B cell (primary cell): Measurements from ENCODE around the gene CHN1. TPM values are rescaled to one million over a fixed set of nuclear protein-coding genes. Genes with fewer than 3 reads are reported as not detected.

Experiments
- ATAC-seq: fragments of 200-7000 bp; cut with Tn5 transposase; one replicate; pipeline ENCODE4 v1.10.0; 2021; ENCODE audit warnings: low read depth, mild to moderate bottlenecking, moderate number of reproducible peaks, moderate library complexity
- CTCF ChIA-PET: fragments of 350-600 bp; sonication (Branson Sonifier 250); formaldehyde crosslinking; loops from one replicate; lab custom pipeline; 2021; ENCODE audit warnings: antibody characterized with exemption, inconsistent platforms; lab: Charles Lee
- POLR2A ChIA-PET: fragments of 350-600 bp; sonication (Branson Sonifier 250); formaldehyde crosslinking; loops from one replicate; lab custom pipeline; 2021; ENCODE audit warnings: antibody characterized with exemption; lab: Charles Lee
- DNase-seq: peaks from one replicate; pipeline ENCODE4 v3.0.0; 2013
- H2AFZ ChIP-seq: 2 replicates; pipeline ENCODE4 v1.6.1; 2012; ENCODE audit warnings: mild to moderate bottlenecking, low read depth, low read length; ENCODE audit not compliant: insufficient read depth, poor library complexity, severe bottlenecking
- H3K27ac ChIP-seq, 2 donors: 1 replicate in 1 of 2; 2 replicates in 1 of 2; pipeline ENCODE4 v1.5.1; 2012 to 2013; ENCODE audit warnings: low read length in 2 of 2, mild to moderate bottlenecking in 2 of 2, moderate library complexity in 1 of 2
- H3K27me3 ChIP-seq, 4 experiments: fragments of 200-600 bp in 1 of 4; sonication (generic) in 1 of 4; replicated peaks in 1 of 4; 1 replicate in 2 of 4; 2 replicates in 2 of 4; pipeline versions ENCODE4 v1.6.1 to v1.7.0; 2013 to 2016; ENCODE audit warnings: low read length in 3 of 4, mild to moderate bottlenecking in 2 of 4, mixed read lengths in 1 of 4, moderate library complexity in 1 of 4; ENCODE audit not compliant: insufficient read depth in 4 of 4, control insufficient read depth in 3 of 4; ENCODE audit errors: control extremely low read depth in 1 of 4
- H3K36me3 ChIP-seq, 2 experiments: replicated peaks in 1 of 2; 1 replicate in 1 of 2; 2 replicates in 1 of 2; pipeline versions ENCODE4 v1.6.1 to v1.7.1; 2013; ENCODE audit warnings: low read length in 1 of 2; ENCODE audit not compliant: insufficient read depth in 2 of 2, control insufficient read depth in 1 of 2; ENCODE audit errors: control extremely low read depth in 1 of 2, extremely low read depth in 1 of 2
- H3K4me1 ChIP-seq, 2 donors: fragments of 200-600 bp in 1 of 2; sonication (generic) in 1 of 2; 1 replicate in 1 of 2; 2 replicates in 1 of 2; pipeline versions ENCODE4 v1.5.1 to v1.6.1; 2013 to 2017; ENCODE audit warnings: low read length in 2 of 2; ENCODE audit not compliant: control insufficient read depth in 2 of 2, insufficient read depth in 2 of 2
- H3K4me2 ChIP-seq: replicated peaks from 2 replicates; pipeline ENCODE3; 2012; ENCODE audit warnings: mild to moderate bottlenecking, low read depth, low read length; ENCODE audit not compliant: poor library complexity, severe bottlenecking
- H3K4me3 ChIP-seq, 5 experiments: fragments of 200-600 bp in 1 of 5; sonication (generic) in 1 of 5; 1 replicate in 3 of 5; 2 replicates in 2 of 5; pipeline versions ENCODE4 v1.5.1 to v1.7.0; 2011 to 2016; ENCODE audit warnings: low read length in 4 of 5, mild to moderate bottlenecking in 4 of 5, low read depth in 2 of 5, control low read depth in 1 of 5, moderate library complexity in 1 of 5; ENCODE audit not compliant: insufficient read depth in 1 of 5; ENCODE audit errors: control extremely low read depth in 1 of 5, extremely low read depth in 1 of 5
- H3K79me2 ChIP-seq: fragments of 200-600 bp; sonication (generic); one replicate; pipeline ENCODE4 v1.6.0; 2016; ENCODE audit warnings: low read length; ENCODE audit not compliant: control insufficient read depth, insufficient read depth
- H3K9ac ChIP-seq: fragments of 200-600 bp; sonication (generic); 2 replicates; pipeline ENCODE4 v1.6.1; 2017; ENCODE audit warnings: mild to moderate bottlenecking, low read length, moderate library complexity
- H3K9me3 ChIP-seq, 3 donors: one replicate each; pipeline versions ENCODE4 v1.6.1 to v1.7.1; 2013; ENCODE audit warnings: low read length in 2 of 3; ENCODE audit not compliant: control insufficient read depth in 2 of 3, insufficient read depth in 1 of 3; ENCODE audit errors: control extremely low read depth in 1 of 3
- H4K20me1 ChIP-seq: 2 replicates; pipeline ENCODE4 v1.6.0; 2012; ENCODE audit warnings: mild to moderate bottlenecking, low read length; ENCODE audit not compliant: insufficient read depth, control insufficient read depth, poor library complexity, severe bottlenecking
- H3K27ac Mint-ChIP-seq: one replicate; pipeline ENCODE4 v1.8.0; 2021; ENCODE audit warnings: mixed read lengths
- H3K27me3 Mint-ChIP-seq: one replicate; pipeline ENCODE4 v1.8.0; 2021; ENCODE audit warnings: mixed read lengths
- H3K4me1 Mint-ChIP-seq: one replicate; pipeline ENCODE4 v1.8.0; 2021; ENCODE audit warnings: mixed read lengths
- H3K4me3 Mint-ChIP-seq: one replicate; pipeline ENCODE4 v1.8.0; 2021; ENCODE audit warnings: mixed read lengths
- H3K9me3 Mint-ChIP-seq: one replicate; pipeline ENCODE4 v1.8.0; 2022; ENCODE audit warnings: mixed read lengths; ENCODE audit not compliant: insufficient read depth
- CTCF ChIP-seq: fragments of 200-600 bp; IDR thresholded peaks from one replicate; pipeline ENCODE4 v1.8.0; 2022; ENCODE audit warnings: antibody characterized with exemption, mild to moderate bottlenecking
- EZH2 ChIP-seq: IDR thresholded peaks from 2 replicates; pipeline ENCODE4 v1.6.1; 2012; ENCODE audit warnings: borderline replicate concordance, low read depth, mild to moderate bottlenecking, moderate library complexity, low read length; ENCODE audit not compliant: insufficient read depth, poor library complexity, severe bottlenecking
- WGBS: methylation state at CpG from one replicate; pipeline ENCODE4 v1.1.5; 2013; ENCODE audit warnings: missing lambda C conversion rate; ENCODE audit not compliant: insufficient coverage; 5-methylcytosine and 5-hydroxymethylcytosine counted together
- intact Hi-C: fragments of 100-400 bp; cut with micrococcal nuclease; formaldehyde crosslinking; loops from one replicate; pipeline ENCODE4 v1.10.0; 2022
- polyA plus RNA-seq: library from polyadenylated mRNA; depleted of rRNA; stranded (reverse); fragments of >200 nt; gene quantifications from 2 replicates; pipeline ENCODE4 v1.2.3, GENCODE V29; 2012
- total RNA-seq, 2 donors: library from RNA; stranded (reverse); fragments of 120-200 nt in 1 of 2; gene quantifications; 1 replicate in 1 of 2; 2 replicates in 1 of 2; pipeline versions ENCODE4 v1.2.3 to v1.2.4, GENCODE V29; 2013 to 2022

CHN1 gene
- total and polyA plus RNA-seq, 2 donors (not counting 1 experiment from before 2014, with no cell fraction given) = 0.79 to 1.4 TPM

GRCh38 chr2:174794851-174795374, 210.3 kb downstream of the CHN1 start:
- Histone ChIP-seq H3K4me1 (no peaks in the 10 kb centered on the region), H2AFZ (no peak overlapping the region), H3K79me2 (no peaks in the 10 kb centered on the region), H3K27me3 (peaks cover 0 to 5% (median 0%) of the 10 kb centered on the region in 4 experiments), H3K27ac (no peak overlapping the region), H4K20me1 (no peaks in the 10 kb centered on the region), H3K4me3 (no peak overlapping the region), H3K36me3 (no peaks in the 10 kb centered on the region), H3K9ac (no peak overlapping the region), H3K9me3 (no peaks in the 10 kb centered on the region), H3K4me2 (no peak overlapping the region)
- intact Hi-C loops = no loop called here
- TF ChIP-seq EZH2 (no peak), CTCF (no peak)
- DNase-seq (no peak), ATAC-seq (no peak)
- Mint-ChIP-seq H3K9me3 (no peaks in the 10 kb centered on the region), H3K4me3 (no peak overlapping the region), H3K27ac (no peak overlapping the region), H3K27me3 (peaks cover 18% of the 10 kb centered on the region), H3K4me1 (no peaks in the 10 kb centered on the region)
- no CpG with 5 or more reads among the region's 3 CpGs for WGBS
- CTCF ChIA-PET = interaction anchor here (1.0 kb wide), 1 partner anchor 46 kb away, joined by 3 read pairs; no protein-coding TSS in a partner anchor
- POLR2A ChIA-PET = no interaction called here

- peaks cover 18% of the 10 kb centered on the region for H3K27me3 Mint-ChIP-seq
These were observed 212.7 kb downstream of the CHN1 start for GRCh38 chr2:174792309-174793025.

More at GRCh38 chr2:174792309-174793025, 212.7 kb downstream of the CHN1 start:
- intact Hi-C loops = no loop called here
- Mint-ChIP-seq H3K9me3 (no peaks in the 10 kb centered on the region), H3K27ac (no peak overlapping the region), H3K4me3 (no peak overlapping the region), H3K4me1 (no peaks in the 10 kb centered on the region)
- H4K20me1 ChIP-seq = no peaks in the 10 kb centered on the region
- DNase-seq (no peak), ATAC-seq (no peak)
- WGBS = 45% methylated on average over 4 of the region's 7 CpGs
- H3K9me3 ChIP-seq = peaks cover 0 to 2% (median 0%) of the 10 kb centered on the region in 3 donors
- H3K36me3 ChIP-seq = no peaks in the 10 kb centered on the region
- H3K79me2 ChIP-seq = no peaks in the 10 kb centered on the region
- no peak overlapping the region for H3K4me3 ChIP-seq
- H3K27ac ChIP-seq = no peak overlapping the region
- ChIA-PET POLR2A (no interaction called here), CTCF (no interaction called here)
- H3K4me2 ChIP-seq = no peak overlapping the region
- no peak for TF ChIP-seq EZH2
- TF ChIP-seq CTCF = no peak
- peaks cover 0 to 5% (median 0%) of the 10 kb centered on the region in 4 experiments for H3K27me3 ChIP-seq
- no peak overlapping the region for H2AFZ ChIP-seq
- no peaks in the 10 kb centered on the region for H3K4me1 ChIP-seq
- no peak overlapping the region for H3K9ac ChIP-seq
